RCC 7860 (cell line): ENCODE measurements around the gene HEBP2.
"Not testable (repeated sequence)": the region's sequence is repeated elsewhere in the genome, so short reads cannot be mapped to it uniquely, and the experiment has no call there.

Experiments used
- DNase-seq: peaks from one replicate; pipeline ENCODE4 v3.0.0-alpha.2; 2015; ENCODE audit warnings: low spot score
- FAIRE-seq: peaks from 2 replicates; lab custom pipeline; 2012; peaks lifted over from hg19 to GRCh38; lab: Jason Lieb, UNC

The HEBP2 gene, protein sequence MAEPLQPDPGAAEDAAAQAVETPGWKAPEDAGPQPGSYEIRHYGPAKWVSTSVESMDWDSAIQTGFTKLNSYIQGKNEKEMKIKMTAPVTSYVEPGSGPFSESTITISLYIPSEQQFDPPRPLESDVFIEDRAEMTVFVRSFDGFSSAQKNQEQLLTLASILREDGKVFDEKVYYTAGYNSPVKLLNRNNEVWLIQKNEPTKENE

DNA sequence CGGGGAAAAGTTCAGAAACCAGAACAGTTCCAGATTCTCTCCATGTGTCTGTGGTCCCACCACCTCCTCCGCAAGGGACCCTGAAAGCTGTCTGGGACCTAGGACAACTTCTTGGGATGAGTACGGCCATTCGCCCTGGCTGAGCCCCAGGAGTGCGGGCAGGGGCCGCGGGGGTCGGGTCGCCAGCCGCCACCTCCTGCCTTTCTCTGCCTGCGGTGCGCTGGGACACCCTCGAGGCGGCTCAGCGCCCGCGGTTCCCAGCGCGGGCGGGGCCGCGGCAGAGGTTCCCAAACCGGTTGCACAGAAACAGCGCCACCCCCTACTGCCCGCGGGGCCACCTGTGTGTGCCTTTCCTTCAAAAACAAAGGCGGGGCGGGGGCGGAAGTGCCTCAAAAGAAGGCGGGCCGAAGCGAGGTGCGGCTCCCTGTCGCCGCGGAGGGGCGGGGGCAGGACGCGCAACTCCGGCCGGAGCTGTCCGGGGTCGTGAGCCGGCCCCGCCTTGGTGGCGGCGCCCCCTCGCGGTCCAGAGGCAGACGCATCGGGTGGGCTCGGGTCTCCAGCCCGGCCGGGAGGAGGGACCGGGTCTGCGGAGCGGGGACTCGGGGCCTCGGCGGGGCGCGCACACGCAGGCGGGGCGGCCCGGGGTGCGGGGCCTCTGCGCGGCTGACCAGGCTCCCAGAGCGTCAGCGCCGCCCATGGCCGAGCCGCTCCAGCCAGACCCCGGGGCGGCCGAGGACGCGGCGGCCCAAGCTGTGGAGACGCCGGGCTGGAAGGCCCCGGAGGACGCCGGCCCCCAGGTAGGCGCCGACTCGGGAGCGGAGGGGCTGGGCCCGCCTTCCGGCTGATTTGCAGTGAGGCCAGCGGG lies at the start of gene HEBP2:
Gene HEBP2 (plus strand): TSS at position 423 of the 865 bp plus-strand sequence. CDS start 273 bp downstream, at position 696.
- FAIRE-seq: no peak

DNA sequence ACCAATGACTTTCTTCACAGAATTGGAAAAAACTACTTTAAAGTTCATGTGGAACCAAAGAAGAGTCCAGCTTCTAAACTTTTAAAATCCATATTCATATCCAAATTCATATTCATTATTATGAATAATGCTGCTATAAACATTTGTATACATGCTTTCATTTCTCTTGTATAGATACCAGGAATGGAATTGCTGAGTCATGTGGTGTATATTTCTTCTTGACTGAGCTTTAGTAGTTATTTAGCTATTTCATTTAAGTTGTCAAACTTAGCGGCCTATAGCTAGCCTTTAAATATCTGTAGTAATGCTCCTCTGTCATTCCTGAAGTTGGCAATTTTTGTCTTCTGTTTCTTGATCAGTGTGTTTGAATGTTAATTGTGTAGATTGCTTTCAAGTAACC lies 46.1 kb upstream of the HEBP2 start:
- no peak for FAIRE-seq

More for the DNA sequence above, at the start of gene HEBP2:
- DNase-seq: peak; percentile 61

DNA sequence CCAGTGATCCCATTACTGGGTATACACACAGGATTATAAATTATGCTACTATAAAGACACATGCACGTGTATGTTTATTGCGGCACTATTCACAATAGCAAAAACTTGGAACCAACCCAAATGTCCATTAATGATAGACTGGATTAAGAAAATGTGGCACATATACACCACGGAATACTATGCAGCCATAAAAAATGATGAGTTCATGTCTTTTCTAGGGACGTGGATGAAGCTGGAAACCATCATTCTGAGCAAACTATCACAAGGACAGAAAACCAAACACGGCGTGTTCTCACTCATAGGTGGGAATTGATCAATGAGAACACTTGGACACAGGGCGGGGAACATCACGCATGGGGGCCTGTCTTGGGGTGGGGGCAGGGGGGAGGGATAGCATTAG lies 35.3 kb upstream of the HEBP2 start:
- not testable (repeated sequence) for FAIRE-seq, DNase-seq

More for the DNA sequence above, 46.1 kb upstream of the HEBP2 start:
- no peak for DNase-seq

DNA sequence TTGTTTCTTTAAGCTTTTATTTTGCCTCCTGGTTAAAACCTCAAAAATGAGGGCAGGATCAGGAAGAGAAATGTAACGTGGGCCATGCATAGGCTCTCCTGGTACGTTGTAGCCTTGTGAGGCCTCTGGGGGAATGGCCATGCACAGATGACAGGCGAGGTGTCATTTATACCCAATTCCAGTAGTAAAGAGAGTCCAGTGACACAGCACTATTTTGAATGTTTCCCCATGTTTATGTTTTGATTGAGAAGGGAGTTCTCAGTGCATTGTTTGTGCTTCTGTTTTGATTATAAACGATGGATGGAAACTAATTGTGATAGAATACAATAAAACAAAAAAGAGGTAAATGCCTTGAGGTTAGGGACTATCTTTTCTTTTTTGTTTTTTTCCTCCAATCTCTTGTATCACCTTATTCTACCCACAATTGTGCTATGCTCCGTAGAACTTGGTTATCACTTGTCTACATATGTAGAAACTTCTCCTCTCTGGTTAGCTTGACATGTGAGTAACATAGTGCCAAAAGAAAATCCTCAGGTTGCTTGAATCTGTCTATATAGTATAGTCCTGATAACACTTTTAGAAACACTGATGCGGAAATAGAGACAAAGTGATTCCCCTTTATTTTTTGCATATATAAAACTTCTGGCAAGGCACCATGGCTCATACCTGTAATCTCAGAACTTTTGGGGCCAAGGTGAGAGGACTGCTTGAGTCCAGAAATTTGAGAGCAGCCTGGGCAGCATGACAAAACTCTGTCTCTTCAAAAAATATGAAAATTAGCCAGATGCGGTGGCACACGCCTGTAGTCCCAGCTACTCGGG lies 33.2 kb upstream of the HEBP2 start:
- DNase-seq: no peak
- FAIRE-seq: no peak

DNA sequence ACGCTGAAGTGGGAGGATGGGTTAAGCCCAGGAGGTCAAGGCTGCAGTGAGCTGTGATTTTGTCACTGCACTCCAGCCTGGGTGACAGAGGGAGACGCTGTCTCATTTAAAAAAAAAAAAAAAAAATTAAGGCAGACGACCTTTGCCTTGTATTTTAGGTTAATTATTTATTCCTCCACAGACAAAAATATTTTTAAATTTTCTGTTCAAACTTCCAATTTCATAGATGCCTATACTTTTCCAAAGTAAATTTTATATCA lies 32.6 kb upstream of the HEBP2 start:
- FAIRE-seq (no peak), DNase-seq (no peak)

DNA sequence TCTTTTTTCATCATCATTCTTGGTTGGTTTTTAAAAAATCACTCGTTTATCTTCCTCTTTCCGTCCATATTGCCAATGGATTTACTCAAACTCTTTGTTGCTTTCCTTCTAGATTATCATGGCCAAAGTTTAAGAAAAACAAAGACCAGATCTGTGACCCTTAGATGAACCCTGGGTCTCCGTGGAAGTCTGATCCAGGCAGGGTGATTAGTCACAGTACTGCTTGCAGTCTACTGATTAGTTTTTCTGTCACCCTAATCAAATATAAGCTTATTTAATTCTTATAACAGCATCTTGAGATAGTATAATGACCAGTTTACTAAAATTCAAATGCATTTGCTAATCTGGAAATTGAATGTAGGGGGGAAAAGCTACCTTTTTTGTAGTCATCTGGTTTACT lies 32.3 kb upstream of the HEBP2 start:
- FAIRE-seq (peak; percentile 68), DNase-seq (peak; percentile 17)

DNA sequence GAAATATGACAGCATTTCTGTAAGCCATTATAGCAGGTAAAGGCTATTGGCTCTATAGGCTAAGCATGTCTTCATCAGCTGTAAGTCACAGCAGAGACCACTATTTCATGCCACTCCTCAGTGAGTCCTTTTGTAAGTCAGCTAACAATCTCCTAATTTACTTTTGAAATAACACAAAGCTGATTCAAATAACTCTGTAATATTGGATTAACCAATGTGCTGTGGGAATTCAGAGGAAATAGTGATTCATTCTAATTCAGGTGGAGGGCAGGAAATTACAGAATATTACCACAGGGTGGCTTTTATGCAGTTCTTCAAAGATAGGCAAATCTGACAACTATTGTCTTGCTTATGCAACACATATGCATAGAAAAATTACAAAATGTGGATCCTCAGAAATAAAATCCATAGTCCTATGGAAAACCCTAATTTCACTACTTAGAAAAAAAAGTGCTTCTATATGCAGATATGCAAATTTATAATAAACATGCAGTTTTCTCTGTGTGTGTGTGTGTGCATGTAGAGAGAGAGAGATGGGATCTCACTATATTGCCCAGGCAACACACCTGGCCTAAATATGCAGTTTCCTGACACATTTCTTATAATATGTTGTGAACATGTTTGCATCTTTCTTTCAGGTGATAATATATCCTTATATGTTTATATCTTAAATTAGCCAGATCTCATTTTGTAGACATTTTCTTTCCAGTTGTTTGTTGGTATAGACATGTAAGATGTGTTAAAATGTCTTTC lies 31.1 kb upstream of the HEBP2 start:
- DNase-seq (peak; percentile 6), FAIRE-seq (peak; percentile 22)

DNA sequence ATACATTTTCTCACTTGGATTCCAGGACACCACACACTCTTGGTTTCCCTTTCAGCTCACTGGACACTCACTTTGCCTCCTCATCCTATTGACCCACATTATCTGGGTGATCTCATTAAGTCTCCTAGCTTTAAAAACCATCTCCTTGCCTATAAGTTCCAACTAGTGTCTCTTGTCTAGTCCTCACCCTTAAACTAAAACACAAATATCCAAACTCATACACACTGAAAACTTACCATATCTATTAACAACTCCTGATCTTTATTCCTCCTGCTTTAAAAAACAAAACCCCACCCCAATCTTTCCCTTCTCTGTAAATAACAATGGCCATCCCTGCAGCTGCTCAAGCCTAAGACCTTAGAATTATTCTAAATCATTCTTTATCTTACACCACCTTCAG lies 29.8 kb upstream of the HEBP2 start:
- FAIRE-seq: no peak
- no peak for DNase-seq

DNA sequence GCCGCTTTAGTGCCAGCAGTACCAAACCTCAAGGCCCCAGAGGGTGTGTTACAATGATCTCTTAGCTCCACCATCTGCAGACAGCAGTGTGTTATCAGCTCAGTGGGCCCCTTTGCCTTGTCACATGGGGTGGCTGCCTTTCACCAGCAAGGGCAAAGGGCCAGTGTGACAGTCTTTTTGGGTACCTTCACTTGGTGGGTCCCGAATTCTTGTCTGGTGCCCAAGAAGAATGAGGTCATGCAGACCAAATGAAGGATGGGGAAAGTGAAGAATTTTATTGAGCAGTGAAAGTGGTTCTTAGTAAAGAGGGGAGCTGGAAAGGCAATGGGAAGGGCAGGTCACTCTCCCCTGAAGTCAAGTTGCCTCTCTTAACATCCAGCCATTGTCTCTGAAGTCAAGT lies 29.2 kb upstream of the HEBP2 start:
- FAIRE-seq (no peak), DNase-seq (no peak)

DNA sequence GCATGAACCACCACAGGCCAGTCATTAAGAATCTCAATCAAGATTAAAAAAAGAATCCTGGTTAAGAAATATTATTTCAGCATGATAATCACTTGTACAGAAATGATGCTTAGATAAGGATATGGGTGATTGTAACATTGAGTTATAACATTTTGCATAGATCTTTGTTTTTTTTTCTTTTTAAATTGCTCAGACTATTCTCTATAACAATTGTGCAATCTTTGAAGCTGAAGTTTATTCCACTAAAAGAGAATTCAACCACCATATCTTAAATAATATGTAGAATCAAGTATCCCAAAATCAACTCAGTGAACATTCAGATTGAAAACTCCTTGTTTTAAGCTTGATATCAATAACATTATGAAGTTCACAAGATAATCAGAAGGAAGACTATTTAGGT lies 27.0 kb upstream of the HEBP2 start:
- FAIRE-seq: no peak
- DNase-seq: no peak

DNA sequence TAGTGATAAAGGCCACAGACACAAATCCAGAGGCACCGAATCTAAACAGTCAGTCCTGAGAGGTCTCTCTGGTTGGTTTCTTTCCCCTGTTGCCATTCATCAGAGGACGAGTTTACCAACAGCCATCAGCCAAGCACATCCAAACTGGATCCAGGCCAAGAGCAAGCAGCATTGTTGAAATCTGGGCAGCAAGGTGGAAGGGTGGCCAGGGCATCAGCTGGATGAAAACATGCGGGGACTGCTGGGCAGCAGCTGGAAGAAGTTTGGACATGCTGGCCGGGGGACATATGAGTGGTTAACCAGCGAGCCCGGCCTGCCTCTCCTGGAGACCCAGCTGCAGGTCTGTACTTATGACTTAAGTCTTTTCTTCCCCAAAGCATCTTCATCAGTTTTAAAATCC lies 26.2 kb upstream of the HEBP2 start, which contains the start of gene SMIM28:
Gene SMIM28 (plus strand): TSS at position 62 of the 400 bp plus-strand sequence. CDS start 168 bp downstream, at position 230.
- FAIRE-seq (no peak), DNase-seq (no peak)

DNA sequence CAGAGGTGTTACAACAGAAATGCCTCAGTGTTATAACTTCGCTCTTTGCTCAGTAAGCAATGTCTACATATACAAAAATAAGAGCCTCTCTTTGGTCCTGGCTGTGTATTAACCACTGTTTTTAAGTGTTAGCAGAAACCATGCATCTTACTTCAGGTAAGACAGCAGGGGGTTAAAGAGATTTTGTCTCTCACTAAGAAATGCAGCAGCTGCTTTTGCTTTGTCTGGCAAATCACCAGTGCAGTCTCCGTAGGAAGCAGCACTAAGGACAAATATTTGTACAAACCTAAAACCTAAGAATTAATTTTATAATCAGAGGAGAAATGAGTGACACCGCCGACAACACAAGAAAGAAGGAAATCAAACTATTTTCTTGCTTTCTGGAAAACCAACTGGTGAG lies 25.6 kb upstream of the HEBP2 start:
- FAIRE-seq (no peak), DNase-seq (no peak)

DNA sequence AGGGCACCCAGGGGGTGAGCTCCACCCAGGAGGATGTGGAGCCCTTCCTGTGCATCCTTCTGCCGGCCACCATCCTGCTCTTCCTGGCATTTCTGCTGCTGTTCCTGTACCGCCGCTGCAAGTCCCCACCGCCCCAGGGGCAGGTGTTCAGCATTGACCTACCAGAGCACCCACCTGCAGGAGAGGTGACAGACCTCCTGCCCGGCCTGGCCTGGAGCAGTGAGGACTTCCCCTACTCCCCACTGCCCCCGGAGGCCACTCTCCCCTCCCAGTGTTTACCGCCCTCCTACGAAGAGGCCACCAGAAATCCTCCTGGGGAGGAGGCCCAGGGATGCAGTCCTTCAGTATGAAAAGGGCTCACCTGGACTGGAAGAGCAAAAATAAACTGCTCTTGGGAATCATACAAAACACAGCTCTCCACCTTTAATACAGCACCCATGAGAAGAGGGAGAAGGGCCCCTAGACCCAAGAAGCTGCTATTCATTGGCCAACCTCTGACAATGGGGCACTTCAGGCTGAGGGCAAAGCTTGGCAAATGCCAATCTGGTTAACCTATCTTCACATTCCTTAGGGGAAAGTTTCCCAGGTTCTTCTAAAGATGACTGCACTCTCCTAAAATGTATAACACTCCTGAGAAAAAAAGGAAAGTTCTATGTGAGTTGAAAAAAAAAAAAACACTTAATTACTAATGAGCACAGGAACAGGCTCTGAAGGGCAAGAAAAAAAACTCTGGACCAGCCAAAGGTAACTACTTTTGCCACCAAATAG lies 21.3 kb upstream of the HEBP2 start:
- no peak for FAIRE-seq

DNA sequence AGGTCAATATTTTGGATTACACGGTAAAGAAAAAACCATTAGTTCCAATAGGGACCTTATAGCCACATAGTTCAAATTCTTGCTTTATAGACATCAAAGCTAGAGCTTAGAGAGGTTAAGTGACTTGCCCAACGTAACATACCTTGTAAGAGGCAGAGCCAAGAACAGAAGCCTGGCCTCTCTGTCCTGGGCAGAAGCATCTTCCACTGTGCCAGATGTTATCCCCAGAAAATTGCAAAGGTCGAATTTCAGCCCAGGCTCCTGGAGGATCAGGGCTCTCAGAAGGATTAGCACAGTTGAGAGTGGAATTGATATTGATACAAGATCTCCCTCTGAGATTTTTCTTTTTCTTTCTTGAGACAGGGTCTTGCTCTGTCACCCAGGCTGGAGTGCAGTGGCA lies 20.2 kb upstream of the HEBP2 start:
- FAIRE-seq: no peak
- no peak for DNase-seq

More for the DNA sequence above, 21.3 kb upstream of the HEBP2 start:
- no peak for DNase-seq

DNA sequence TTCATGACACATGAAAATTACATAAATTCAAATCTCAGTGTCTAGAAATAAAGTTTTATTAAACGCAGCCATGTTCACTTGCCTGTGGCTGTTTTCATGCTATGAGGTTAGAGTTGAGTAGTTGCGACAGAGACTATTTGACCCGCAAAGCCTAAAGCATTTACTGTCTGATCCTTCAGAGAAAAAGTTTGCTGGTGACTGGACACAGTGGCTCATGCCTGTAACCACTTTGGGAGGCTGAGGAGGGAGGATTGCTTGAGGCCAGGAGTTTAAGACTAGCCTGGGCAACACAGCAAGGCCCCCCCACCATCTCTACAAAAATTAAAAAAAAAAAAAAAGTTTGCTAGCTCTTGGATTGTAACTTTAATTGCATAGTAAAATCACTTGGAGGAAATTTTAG lies 17.1 kb upstream of the HEBP2 start:
- DNase-seq (no peak), FAIRE-seq (no peak)

DNA sequence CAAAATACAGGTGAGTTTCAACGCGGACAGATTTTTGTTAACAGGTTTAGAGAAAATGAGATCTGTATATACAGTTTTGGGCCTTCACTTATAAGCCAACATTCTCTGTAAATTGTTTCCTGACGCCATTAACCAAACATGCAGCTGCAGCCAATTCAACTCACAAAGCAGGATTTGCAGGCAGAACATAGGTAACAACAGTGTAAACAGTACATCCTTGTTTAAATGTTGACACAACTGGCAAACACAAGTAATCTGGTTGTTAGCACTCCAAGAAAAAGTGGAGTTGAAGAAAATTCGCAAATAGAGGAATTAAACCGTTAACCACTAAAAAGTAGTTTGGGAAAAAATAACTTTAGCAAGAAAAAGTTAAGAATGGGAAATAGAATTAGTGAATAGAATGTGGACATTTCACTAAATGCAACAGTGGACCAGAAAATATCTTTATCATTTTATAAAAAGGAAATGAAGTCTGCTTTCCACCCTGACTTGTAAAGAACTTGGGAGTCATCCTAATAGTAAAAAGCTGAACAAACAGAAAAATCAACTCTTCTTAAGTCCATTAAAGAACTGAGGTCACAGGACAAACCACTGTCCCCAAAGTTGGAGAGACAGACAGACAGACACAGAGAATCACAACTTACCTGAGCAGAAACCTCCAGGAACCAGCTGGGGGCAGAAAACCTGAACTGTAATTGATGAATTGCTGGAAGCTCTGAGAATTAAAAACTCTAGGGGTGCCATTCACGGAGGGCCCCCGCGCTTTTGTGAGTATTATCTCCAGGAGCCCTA lies 16.2 kb upstream of the HEBP2 start:
- no peak for FAIRE-seq

DNA sequence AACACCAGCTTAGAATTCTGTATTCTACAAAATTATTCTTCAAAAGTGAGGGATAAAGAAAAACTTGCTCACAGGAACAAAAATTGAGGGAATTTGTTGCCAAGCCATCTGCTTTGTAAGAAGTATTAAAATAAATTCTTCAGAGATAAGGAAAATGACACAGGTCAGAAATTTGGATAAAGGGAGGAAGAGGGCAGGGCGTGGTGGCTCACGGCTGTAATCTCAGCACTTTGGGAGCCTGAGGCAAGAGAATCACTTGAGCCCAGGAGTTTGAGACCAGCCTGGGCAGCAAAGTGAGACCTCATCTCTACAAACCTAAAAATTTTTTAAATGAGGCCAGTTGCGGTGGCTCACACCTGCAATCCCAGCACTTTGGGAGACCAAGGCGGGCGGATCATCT lies 14.5 kb upstream of the HEBP2 start:
- FAIRE-seq (no peak), DNase-seq (no peak)

More for the DNA sequence above, 16.2 kb upstream of the HEBP2 start:
- no peak for DNase-seq

DNA sequence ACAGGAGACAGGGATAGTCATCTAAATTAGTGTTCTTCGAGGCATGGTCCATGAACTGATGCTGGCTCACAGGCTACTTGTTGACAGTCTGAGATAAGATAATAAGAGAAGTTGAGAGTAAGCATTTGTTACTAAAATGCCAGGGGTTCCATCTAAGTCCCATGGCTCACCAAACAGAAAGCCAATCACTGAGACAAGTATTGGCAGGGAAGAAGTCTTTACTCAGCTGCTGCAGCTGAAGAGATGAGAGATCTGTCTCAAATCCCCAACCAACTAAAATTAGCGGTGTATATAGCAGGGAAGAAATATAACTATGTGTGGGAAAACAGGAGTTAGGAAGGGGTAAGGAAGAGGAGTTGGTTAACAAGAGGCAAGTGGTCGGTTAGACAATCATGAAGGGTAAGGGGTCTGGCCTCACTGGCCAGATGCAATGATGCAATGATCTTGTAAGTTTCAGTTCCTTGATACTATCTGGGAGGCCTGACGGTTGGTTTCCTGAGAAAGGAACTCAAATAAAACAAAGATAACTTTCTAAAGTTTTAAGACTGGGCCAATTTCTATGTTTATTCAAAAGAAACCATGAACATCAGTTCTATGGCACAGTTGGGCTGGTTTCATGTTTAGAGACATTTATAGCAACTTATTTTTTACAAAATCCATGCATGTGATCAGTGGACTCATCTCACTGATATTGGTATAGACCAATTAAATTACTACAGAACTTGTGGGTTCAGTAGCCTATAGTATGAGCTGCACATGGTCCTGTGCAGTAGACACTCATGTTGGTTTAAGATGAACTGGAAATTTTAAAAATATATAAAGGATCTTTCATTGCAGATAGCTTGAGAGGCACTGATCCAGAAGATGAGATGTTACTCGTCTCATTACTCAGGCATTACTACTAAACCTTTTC lies 9.9 kb upstream of the HEBP2 start:
- FAIRE-seq (no peak), DNase-seq (no peak)
